NK-92 treated with Interleukin-12 subunit alpha and Interleukin-12 subunit beta, amount 100 ng/mL, for 24 hours (cell line): ENCODE data around the gene ADAMTS2.
"Not testable (repeated sequence)": the region's sequence is repeated elsewhere in the genome, so short reads cannot be mapped to it uniquely, and the experiment has no call there.

ENCODE experiments used
- DNase-seq: peaks from one replicate; lab custom pipeline; 2025; lab: John Stamatoyannopoulos, UW

The ADAMTS2 gene

DNA sequence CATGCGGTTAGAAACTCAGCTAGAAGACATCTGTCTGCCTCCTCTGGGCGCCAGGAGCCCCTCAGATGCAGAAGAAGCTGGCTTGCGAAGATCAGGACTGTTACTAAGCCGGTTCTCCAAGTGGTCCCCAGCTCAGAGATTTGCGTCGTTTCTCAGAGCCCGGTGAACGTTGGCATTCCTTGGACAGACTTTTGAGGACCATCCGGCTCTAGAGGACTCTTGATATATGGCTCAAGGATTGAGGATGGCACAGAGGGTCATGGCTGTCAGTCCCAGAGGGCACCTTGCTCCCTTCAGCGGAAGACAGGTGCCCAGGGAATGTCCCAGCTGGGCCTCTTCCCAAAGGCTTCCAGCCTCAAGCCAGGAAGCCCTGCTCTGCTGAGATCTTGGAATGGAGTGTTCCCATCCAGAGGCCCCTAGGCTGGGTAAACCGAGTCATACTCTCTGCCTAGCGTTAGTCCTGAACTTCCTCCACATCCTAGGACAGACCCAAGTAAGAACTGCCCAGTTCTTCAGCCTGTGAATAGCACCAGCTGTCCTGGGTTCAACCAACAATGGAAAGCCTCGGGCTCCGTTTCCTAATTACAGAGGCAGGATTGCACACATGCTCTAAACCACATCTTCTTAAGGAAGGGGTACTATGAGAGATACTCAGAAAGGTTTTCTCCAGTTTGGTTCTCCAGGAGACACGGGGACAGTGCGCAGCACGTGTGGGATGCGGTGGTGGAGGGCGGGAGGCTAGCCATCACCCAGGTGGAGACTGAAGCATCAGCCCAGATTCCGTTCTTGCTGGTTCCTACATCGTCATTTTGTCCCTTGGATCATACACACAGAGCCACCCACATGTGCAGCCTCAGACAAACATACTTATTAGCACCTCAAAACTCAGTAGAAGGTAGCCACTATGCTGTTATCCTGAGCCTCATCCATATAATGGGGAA, 233.7 kb downstream of the ADAMTS2 start:
- DNase-seq, result no peak

DNA sequence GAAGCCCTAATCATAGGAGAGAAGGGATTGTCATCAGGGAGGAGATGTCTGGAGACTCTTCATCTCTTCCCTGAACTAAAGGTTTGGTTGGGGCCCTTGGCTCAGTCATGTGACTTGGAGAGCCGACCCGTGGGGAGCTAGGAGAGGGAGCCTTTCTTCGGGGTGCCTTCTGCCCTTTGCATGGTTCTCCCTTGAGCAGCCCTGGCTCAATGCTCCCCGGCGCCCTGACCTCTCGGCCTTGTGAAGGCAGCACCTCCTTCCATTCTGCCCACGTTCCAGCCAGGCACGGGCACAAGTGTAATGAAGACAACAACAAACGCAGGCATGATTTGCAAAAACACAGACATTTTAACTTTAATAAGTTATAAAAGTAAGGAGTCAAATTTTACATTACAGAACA, 234.7 kb downstream of the ADAMTS2 start:
- no peak for DNase-seq

DNA sequence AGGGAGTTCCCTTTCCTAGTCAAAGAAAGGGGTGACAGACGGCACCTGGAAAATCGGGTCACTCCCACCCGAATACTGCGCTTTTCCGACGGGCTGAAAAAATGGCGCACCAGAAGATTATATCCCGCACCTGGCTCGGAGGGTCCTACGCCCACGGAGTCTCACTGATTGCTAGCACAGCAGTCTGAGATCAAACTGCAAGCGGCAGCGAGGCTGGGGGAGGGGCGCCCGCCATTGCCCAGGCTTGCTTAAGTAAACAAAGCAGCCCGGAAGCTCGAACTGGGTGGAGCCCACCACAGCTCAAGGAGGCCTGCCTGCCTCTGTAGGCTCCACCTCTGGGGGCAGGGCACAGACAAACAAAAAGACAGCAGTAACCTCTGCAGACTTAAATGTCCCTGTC, 244.0 kb downstream of the ADAMTS2 start:
- not testable (repeated sequence) for DNase-seq

DNA sequence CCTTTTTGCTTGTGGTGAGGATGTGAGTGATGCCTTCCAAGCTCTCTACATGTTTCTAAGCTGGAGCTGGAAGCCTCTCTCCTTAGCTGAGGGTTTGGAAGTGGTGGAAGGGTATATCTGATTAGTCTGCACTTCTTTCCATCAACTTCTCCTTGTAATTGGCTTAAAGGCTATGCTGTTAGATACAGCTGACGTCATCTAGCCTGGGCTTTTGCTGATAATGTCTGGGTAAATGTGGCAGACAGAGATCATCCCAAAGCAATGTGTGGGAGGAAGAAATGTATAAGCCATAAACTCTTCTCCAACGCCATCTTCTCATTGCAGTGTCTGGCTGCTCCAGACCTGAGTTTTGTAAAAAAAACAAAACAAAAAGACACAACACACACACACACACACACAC, 255.8 kb downstream of the ADAMTS2 start:
- DNase-seq, result no peak

DNA sequence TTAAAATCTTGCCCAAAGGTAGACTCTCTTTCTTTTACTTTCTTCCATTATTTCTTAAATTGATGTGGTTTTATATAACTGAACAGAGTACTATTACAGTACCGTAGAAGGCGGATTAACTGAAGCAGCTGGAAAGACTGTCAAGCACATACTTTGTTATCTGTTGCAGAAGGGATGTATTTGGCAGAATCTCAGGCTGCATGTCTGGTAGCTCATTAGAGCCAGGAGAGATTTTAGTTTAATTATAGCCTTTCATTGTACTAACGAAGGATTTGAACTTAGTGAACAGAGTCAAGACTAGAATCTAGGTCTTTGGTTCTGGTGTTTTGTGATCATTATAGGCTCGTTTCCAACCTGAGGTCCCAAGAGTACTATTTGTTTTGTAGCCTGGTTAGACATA, 264.5 kb downstream of the ADAMTS2 start:
- no peak for DNase-seq

DNA sequence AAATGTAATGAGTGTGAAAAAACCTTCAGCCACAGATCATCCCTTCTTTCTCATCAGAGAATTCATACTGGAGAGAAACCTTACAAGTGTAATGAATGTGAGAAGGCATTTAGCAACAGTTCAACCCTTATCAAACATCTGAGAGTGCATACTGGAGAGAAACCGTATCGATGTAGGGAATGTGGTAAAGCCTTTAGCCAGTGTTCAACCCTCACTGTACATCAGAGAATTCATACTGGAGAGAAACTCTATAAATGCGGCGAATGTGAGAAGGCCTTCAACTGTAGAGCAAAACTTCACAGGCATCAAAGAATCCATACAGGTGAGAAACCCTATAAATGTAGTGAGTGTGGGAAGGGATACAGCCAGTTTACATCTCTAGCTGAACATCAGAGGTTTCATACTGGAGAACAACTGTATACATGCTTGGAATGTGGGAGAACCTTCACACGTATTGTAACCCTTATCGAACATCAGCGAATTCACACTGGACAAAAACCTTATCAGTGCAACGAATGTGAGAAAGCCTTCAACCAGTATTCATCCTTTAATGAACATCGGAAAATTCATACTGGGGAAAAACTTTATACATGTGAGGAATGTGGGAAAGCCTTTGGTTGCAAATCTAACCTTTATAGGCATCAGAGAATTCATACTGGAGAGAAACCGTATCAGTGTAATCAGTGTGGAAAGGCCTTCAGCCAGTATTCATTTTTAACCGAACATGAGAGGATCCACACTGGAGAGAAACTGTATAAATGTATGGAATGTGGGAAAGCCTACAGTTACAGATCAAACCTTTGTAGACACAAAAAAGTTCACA, 265.9 kb downstream of the ADAMTS2 start:
- no peak for DNase-seq

DNA sequence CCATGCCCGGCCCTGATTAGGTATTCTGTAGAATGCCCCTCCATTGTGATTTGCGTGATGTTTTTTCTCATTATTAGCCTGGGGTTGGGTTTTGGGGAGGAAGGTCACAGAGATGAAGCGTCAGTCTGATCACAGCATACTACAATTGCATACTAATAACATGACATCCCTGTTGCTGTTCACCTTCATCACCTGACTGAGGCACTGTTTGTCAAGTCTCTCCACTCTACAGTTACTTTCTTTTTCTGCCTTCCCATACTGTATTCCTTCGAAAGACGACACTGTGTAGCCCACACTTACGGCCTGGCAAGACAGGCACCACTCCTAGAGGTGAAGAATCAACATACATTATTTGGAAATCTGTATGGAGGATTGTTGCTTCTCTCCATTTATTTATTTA, 279.6 kb downstream of the ADAMTS2 start:
- no peak for DNase-seq

DNA sequence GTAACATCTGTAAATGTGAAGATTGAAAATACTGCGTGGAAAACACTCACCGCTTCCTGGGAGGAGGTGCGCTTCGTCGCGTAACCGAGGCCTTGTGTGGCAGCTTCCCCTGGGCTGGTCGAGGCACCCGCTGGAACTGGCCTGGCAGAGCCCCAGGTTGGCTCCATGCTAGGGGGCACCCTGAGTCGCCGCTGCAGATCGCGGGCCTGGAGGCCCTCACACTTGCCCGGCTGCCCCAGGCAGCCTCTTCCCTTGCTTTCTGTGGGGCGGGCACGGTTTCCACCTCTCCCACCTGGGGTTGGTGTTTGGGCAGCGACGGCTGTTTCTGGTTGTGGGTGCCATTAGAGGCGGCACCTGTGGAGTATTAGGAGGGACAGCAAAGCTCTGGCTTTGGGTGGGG, 284.2 kb downstream of the ADAMTS2 start:
- DNase-seq, result no peak
